Coronary artery (tissue), 2 donors: ENCODE measurements around the gene CRISPLD2.

Experiments used
- DNase-seq: peaks from one replicate; pipeline ENCODE4 v3.0.0-alpha.2; 2017; ENCODE audit warnings: low spot score
- H3K27ac ChIP-seq, 2 donors: fragments of 200-600 bp; sonication (generic); one replicate each; pipeline ENCODE4 v1.5.1; 2016 to 2019
- H3K4me3 ChIP-seq: fragments of 200-600 bp; sonication (generic); 2 replicates; pipeline ENCODE4 v1.5.1; 2016; ENCODE audit warnings: mild to moderate bottlenecking, moderate library complexity
- TF ChIP-seq, protein P1 (sequence below): fragments of 200-600 bp; sonication (generic); IDR thresholded peaks from one replicate; pipeline ENCODE4 v1.5.1; 2019; ENCODE audit warnings: antibody characterized with exemption

The CRISPLD2 gene

DNA sequence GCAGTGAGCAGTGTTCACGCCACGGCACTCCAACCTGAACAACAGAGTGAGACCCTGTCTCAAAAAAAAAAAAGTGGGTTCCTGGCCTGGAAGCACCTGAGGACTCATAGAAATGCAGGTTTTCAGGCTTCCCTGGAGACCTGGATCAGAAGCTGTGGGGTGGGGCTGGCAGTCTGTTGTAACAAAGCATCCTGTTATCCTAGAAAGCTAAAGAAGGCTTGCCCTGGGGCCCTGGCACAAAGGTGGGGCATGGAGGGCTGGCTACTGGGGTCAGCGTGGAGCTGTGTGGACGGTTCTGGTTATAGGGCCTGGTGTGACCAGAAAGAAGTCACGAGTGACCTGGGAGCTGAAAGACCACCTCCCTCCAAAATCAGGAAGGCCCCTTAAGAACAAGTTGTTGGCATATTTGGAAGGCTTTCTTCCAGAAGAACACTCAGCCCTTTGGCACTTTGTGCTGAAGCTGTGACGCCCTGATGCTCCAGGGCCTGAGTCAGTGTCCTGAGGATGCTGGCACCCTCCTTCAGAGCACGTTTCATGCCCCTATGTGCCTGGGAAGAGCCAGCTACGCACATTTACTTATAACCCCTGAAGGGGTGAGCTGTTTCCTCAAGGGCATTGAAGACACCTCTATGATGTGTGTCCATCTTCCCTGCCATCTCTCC is 6.2 kb downstream of the CRISPLD2 start:
- peak overlapping the region; percentile 37 for H3K4me3 ChIP-seq
- peak overlapping the region in 1 of 2 donors; percentile 82 for H3K27ac ChIP-seq
- DNase-seq: no peak
- TF ChIP-seq, protein P1, sequence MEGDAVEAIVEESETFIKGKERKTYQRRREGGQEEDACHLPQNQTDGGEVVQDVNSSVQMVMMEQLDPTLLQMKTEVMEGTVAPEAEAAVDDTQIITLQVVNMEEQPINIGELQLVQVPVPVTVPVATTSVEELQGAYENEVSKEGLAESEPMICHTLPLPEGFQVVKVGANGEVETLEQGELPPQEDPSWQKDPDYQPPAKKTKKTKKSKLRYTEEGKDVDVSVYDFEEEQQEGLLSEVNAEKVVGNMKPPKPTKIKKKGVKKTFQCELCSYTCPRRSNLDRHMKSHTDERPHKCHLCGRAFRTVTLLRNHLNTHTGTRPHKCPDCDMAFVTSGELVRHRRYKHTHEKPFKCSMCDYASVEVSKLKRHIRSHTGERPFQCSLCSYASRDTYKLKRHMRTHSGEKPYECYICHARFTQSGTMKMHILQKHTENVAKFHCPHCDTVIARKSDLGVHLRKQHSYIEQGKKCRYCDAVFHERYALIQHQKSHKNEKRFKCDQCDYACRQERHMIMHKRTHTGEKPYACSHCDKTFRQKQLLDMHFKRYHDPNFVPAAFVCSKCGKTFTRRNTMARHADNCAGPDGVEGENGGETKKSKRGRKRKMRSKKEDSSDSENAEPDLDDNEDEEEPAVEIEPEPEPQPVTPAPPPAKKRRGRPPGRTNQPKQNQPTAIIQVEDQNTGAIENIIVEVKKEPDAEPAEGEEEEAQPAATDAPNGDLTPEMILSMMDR: no peak

DNA sequence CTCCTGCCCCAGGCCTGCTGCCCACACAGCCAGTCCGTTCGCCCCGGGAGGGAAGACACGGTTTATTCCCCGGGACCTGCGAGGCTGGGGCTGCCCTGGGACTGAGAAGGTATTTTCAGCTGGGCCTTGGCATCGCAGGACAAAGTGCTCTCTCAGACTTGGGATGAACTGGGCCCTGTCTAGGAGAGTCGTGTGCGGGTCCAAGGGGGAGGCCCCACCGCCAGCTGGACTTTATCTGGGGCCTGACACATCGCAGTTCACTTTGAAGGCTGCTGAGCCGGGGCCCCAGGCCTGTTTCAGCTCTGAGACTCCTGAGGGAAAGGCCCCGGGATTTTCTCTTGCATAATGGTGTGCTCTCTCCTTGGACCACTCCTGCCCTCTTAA is 6.8 kb downstream of the CRISPLD2 start:
- peak overlapping the region; percentile 37 for H3K4me3 ChIP-seq
- peak overlapping the region in 1 of 2 donors; percentile 82 for H3K27ac ChIP-seq
- DNase-seq: no peak
- TF ChIP-seq, protein P1: no peak

DNA sequence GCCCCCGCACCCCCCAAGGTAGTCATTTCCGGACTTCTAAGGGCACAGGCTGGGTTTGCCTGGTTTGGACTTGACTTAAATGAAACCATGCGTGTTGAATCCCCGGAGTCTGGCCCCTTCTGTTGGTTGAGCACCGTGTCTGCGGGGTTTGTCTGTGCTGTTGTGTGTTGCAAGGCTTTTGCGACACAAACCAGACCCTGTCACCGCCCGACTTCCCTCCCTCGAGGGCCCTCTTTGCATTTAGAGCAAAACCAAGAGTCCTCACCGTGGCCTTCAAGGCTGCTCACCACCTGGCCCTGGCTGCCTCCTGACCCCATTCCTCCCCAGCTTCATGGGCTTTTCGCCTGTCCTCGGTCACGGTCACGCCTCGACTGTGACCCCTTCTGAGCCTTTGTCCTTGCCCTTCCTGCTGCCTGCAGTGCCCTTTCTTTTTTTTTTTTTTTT is 7.4 kb downstream of the CRISPLD2 start:
- no peak for DNase-seq
- peak overlapping the region; percentile 24 for H3K4me3 ChIP-seq
- peak overlapping the region in 1 of 2 donors; percentile 78 for H3K27ac ChIP-seq
- TF ChIP-seq, protein P1: no peak

DNA sequence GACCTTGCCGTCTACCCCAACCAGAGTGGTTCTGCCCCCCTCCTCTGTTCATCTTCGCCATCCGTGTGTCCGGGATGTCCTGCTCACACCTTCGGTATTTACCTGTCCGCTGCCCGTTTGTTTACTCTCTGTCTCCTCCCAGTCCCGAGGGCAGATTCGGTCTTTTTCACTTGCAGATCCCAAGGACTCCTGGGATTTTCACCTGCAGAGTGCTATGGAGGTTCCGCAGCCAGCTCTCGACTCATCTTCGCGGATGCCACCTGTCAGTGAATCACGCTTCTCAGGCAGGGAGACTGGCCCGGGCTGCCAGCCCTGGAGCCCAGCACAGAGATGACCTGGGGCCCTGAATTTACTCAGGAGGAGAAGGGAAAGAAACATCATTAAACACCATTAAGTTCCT is 8.1 kb downstream of the CRISPLD2 start:
- Histone ChIP-seq H3K27ac (peak overlapping the region; percentile 10 to 78), H3K4me3 (no peak overlapping the region)
- no peak for DNase-seq
- TF ChIP-seq, protein P1: no peak

DNA sequence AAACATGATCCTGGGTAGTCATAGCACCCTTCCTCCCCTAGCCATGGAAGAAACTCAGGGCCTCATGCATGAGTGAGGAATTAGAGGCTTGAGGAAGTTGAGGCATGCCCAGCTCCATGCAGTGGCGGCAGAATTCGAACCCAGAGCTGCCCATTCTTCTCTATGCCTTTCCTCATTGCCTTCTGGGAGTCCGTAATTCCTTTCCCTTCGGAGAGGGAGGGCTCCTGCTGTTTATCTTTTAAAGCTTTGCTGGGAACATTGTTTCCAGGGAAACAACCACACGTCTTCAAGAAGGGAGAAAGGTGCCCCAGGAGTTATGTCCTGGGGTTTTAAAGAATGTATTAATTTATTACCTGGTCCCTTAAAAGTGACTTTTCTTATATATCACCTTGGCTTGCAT is 8.5 kb downstream of the CRISPLD2 start:
- DNase-seq: no peak
- H3K27ac ChIP-seq: peak overlapping the region; percentile 10 to 78

DNA sequence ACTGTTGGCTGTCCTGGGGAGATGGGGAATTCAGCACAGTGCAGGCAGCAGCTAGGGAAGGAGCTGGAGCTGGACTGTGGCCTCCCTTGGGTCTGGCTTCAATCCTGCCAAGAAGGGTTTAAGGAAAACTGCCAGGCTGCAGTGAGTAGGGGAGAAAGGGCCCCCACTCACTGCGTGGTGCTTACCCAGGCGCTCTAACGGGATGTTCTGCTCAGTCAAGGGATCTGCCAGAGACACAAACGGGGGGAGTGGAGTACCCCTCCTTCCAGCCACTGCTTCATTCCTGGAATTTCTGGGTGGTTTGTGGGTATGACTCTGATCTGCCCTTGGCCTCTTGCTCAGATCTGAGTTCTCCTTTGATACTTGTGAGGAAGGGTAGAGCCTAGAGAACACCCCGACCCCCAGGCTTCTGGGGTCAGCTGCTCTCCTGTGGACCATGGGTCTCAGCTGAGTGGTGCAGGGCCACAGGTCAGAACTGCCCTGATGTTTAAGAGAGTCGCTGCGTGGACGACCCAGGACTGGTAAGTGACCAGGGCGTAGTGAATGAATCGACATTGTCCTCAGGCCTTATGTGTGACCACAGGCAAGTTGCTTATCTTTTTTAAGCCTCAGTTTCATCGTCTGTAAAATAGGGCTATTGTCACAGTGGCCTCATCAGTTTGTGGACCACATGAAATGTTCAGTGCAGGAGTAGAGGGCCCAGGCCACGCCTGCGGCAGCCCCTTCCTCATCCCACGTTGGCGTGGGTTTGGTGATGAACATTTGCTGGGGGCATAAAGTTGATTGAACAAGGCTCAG is 9.6 kb downstream of the CRISPLD2 start:
- H3K27ac ChIP-seq: peak overlapping the region; percentile 33 to 78
- peak; percentile 84 for DNase-seq
- TF ChIP-seq, protein P1: no peak
- peak overlapping the region; percentile 3 for H3K4me3 ChIP-seq

More for the DNA sequence above, 8.5 kb downstream of the CRISPLD2 start:
- no peak overlapping the region for H3K4me3 ChIP-seq
- TF ChIP-seq, protein P1: no peak
